ENCODE measurements around the gene GPR3.
"Not testable (repeated sequence)": the region's sequence is repeated elsewhere in the genome, so short reads cannot be mapped to it uniquely, and the experiment has no call there.

Gene GPR3

DNA sequence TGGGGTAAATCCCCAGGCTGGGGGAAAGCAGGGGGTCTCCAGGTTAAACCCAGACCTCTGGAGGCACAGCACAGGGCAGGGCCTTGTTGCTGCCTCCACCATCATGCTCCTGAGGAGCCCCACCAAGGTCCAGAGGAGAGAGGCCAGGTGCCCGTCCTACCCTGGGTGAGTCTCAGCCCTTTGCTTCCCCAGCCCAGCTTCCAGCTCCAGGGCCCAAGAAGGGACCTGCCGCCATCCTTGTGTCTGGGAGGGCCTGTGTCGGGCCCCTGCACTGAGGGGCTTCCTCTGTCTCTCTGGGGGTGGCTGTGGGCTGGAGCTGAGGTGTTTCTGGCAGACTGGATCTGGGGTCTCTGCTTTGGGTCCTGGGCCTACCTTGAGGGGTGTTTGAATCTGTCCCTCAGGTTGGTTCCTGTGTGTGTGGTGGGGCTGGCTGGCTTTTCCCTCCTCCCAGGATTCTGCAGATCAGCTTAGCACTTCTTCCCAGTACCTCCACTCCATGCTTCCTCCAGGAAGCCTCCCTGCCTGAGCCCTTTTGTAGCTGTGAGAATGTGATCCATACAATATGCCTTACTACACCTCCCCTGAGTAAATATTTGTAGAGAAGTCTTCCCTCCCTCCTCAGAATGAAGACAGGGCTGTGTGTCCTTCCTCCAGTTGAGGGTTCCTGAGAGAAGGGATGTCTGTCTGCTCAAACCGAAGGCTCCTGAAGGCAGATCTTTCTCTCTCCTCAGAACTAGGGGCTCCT, 6.2 kb downstream of the GPR3 start:
- no peak for DNase-seq (ENCODE audit: low read depth in 2 of 2)

DNA sequence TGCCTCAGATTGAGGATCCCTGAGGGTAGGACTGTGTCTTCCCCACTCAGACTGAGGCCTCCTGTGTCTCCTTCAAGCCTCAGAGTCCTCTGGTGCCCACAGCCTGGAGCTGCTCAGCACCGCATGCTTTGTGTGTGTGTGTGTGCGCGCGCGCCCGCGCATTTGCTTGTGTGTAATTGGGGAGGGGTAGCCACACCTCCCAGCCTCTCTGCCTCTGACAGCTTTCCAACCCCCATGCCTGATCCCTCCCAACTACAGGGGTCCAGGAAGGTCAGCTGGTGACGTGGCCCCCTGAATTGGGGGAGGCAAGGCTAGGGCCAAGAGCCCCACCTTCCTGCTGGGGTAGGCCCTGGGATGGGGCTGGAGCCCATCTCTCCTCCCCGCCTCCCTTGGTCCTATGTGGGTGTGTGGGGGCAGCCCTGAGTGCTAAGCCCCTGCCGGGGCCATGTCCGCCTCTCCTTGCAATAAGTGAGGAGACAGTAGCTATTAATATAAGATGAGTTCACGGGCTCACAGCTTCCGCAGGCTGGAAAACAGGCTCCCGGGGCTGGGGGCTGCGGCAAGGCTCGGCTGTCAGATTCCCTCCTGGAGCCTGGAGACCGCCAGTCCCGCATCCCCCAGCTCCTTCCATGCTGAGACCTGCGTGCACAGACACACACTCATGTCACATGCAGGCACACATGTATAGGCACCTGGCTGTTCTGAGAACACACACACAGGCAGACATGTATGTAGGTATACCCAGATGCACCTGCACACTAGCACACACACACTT, 7.0 kb downstream of the GPR3 start:
- DNase-seq (ENCODE audit: low read depth in 2 of 2), result no peak

DNA sequence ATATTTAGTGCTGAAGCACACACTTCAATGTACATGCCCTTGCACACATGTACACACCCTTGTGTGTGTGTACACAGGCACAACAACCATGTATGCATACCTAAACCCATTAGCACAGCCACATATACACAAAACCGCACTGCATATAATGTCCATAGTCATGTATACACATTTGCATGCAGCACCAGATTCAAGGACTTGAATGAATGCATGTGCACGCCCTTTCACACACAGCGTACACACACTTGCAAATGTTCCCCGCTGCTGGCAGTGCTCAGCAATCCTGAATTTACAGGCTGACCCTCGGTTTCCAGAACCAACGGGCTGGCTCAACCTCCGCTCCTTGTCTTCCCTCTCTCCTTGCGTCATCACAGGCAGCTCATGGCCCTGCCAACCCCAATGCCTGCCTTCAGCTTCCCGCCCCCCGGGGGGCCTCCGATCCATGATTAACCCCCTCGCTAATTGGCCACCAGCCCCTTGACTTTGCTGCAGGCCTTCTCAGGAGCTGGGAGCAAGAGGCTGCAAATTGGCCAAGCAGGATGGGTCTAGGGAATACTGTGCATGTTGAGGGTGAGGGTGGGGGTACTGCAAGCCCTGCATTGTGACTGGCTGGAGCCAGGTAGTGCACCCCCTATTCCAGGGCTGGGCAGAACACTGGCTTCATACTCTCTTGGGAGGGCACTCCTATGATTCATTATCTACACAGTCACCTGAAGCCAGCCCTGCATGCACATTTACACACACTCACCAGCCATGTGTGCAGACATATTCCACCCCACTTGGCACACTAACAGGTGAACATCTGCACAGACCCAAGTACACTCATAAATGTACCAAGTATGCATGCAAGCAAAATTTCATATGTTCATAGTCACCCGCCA, 7.9 kb downstream of the GPR3 start:
- DNase-seq (ENCODE audit: low read depth in 2 of 2), result no peak

DNA sequence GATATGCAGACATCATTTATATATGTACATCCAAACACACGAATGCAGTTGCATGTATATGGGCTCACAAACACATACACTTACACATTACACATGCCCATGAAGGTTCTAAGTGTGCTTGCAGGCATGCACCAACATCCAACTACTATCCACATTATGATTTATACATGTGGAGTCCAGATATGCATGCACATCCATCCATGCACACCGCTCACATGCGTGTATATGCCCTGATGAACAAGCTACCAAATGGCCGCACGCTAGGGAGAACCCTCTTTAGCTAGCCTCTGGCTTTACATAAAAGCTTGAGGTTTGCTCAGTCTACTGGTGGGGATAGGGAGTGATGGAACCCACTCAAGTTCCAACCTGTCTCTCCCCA, 8.5 kb downstream of the GPR3 start:
- no peak for DNase-seq (ENCODE audit: low read depth in 2 of 2)

- DNase-seq (ENCODE audit: low read depth in 2 of 2), result no peak
Observed at GRCh38 chr1:27402349-27402754, 9.9 kb downstream of the GPR3 start.

GRCh38 chr1:27403065-27403726, 10.8 kb downstream of the GPR3 start:
- peak in 1 of 2 donors; percentile 23 for DNase-seq (ENCODE audit: low read depth in 2 of 2)

DNA sequence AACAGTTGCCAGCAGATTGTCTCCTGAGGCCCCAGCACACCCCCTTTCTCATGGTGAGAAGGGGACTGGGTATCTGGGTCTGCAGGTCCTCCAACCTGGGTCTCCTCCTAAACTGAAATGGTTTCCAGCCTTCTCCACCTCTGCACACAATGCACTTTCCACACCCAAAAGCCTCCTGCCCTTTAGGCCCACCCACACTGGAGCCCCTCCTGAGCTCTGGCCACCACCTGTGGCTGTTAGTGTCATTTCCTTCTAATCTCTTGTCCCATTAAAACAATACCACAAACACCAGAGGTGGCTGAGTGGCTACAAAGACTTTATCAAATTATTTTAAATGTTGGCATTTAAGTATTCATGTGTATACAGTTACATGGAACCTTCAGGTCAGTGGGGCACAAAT, 11.5 kb downstream of the GPR3 start:
- no peak for DNase-seq (ENCODE audit: low read depth in 2 of 2)

GRCh38 chr1:27405074-27405473, 12.7 kb downstream of the GPR3 start:
- no peak for DNase-seq (ENCODE audit: low read depth in 2 of 2)

DNA sequence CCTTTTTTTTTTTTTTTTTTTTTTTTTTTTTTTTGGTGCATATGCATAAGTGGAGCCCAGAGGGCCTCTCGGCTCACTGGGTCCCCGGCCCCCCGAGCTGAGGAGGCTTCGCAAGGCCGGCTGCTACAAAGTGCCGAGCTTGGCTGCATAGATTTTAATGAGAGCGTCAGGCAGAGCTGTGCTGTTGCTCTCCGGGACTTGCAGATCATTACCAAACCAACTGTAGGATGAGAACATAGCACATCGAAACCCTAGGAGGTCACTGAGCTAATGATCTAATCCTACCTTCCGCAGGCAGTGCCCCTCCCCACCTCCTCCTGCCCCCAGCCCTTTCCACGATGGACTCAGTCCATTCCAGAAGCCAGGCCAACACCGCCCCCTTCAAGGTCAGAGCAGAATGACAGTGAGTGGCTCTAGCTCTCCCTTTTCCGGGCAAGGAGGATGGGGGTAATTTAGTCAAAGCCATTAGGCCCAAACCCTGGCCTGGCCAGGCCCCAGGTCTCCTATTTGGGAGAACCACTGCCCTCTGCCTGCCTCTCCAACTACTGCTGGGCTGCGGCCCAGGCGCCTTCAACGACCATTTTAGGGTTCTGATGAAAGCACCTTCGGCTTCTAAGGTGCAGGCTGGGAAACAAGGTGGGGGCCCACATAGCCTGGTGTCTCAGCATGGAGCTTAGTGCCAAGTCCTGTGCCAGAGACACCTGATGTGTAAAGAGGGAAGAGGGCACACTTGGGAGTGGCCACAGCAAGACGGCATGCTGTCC, 13.4 kb downstream of the GPR3 start:
- not testable (repeated sequence) for DNase-seq (ENCODE audit: low read depth in 2 of 2)

DNA sequence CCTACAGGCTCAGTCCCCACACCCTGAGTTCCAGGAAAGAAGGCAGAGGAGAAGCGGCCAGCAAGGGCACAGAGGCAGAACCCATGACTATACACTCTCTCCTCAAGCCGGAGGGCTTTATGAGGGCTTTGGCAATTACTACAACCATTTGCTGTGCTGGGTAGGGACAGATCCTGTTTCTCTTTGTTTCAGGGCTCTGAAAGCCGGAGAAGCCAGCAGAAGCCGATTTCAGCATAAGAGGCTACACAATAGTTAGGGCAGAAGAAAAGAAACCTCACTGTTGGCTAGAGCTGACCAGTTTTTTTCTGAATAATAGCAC, 13.9 kb downstream of the GPR3 start:
- no peak for DNase-seq (ENCODE audit: low read depth in 2 of 2)

DNA sequence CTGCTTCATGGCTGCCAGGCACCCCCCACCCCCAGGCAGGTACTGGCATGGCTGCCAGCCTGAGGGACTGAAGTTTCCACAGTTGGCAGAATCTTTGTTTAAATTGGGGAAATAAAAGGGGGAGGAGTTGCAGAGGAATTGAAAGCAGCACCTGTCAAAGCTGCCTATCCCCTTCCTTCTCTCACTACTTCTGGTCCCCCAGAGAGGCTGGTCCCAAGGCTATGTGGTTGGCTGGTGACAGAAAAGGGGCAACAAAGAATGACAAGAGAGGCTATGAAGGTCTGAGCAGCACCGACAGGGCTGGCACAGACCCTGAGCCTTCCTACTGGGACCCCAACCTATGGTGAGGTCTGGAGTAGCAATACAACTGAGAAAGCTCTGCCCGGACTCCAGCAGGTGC, 14.4 kb downstream of the GPR3 start:
- DNase-seq (ENCODE audit: low read depth in 2 of 2), result not testable (repeated sequence)

DNA sequence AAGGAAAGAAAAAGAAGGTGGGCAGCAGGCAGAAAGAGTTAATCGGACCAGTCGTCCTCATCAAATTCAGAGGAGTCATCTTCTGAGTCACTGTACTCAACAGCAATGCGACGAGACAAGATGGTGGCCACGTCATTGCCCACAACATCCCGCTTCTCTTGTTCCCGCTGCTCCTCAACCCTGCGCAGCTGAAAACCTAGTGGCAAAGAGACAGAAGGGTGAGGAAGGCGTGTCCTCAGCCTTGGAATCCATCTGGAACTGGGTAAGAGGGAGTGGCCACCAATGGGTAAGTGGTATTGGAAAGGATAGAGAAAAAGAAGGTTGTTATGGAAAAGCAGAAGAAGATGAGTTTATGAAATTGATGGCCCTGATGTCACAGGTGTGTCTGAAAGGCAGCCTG, 15.7 kb downstream of the GPR3 start:
- no peak for DNase-seq (ENCODE audit: low read depth in 2 of 2)

DNA sequence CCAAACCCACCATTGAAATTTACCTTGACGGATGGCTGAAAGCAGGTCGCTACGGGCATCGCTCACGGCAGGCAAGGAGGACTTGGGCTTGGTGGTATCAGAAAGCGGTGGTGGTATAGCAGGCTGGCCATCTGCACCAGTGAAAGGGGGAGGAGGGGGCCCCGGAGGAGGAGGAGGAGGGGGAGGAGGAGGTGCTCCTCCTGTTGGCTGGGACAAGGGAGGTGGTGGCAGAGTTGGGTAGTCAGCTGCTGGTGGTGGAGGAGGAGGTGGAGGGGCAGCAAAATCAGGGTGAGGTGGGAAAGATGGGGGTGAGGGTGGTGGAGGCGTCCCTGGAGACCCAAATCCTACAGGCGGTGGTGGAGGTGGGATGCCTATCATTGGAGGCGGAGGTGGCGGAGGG, 17.2 kb downstream of the GPR3 start:
- DNase-seq (ENCODE audit: low read depth in 2 of 2), result no peak

DNA sequence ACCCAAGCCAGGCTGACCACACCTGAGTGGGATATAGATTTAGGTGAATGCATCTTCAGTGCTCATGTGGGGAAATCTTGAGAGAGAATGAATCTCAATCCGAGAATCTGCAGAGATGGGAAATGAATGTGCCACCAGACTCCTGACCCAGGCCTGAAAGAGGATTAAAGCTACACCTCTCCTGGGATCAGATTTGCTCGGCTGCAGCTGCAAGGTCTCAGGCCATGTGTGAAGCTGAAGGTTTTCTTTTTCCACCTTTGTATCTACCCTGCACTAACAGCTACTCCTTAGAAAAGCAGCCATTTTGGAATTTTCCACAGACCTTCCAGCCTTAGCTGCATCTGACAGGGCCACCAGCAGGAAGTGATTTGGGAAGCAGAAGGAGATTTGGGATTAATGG, 18.3 kb downstream of the GPR3 start:
- DNase-seq (ENCODE audit: low read depth in 2 of 2), result no peak

DNA sequence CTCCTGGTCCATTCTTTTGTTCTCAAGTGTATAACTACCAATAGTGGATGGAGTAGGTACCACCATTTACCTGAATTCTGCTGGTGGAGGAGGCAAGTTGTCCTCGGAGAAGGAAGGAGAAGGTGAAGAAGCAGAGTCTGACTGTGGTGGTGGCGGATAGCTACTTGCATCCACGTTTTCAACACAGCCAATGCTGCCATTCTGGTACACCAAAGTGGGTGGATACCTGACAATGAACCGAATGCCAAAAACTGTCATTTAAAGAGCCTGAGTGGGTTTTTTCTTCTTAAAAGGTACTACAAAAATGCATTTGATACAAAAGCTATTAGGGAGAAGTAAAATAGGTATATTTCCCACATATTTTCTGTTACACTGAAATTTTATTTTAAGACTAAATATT, 20.1 kb downstream of the GPR3 start:
- DNase-seq (ENCODE audit: low read depth in 2 of 2), result no peak

GRCh38 chr1:27413004-27413403, 20.6 kb downstream of the GPR3 start:
- no peak for DNase-seq (ENCODE audit: low read depth in 2 of 2)

DNA sequence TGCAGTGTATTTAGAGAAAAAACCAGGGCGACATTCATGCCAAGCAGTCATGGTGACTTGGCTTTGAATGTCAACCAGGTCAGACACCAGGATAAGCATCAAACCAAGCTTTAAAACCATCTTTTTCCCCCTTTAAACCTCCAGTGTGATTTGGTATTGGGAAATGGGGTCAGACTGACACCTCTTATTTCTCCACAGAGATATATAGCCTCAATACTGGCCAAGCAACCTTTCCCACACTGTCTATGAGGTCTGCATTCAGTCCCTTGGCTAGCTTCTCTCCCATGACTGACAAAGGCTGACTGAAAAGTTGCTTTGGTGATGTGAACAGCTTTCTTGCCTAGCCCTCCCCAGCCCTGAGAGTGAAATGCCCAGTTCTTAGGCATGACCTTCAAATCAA, 21.7 kb downstream of the GPR3 start:
- no peak for DNase-seq (ENCODE audit: low read depth in 2 of 2)

GRCh38 chr1:27416387-27417111, 24.1 kb downstream of the GPR3 start:
- DNase-seq (ENCODE audit: low read depth in 2 of 2), result no peak

DNA sequence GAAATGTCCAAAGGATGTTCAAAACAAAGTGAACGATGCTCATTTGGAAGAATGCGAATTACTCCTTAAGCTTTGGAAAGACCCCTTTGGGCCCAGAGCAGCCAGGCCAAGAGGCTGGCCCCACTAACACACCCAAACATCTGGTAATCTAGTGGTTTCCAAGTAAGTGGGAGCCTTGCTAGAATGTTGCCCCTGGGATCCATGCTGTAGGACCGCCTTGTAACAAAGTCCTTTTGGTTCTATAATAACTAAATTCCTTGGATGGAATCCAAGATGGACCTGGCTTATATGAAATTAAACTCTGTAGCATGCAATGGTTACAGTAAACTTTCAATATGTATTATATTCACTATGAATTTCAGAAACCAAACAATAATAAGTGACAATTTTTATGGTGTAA, 25.3 kb downstream of the GPR3 start:
- no peak for DNase-seq (ENCODE audit: low read depth in 2 of 2)

- DNase-seq (ENCODE audit: low read depth in 2 of 2), result peak; percentile 37 to 38
Observed at GRCh38 chr1:27418326-27419185, 26.1 kb downstream of the GPR3 start.

Data from stimulated activated CD8-positive, alpha-beta memory T cell treated with anti-CD3 and anti-CD28 coated beads, Interleukin-2, amount 100 ng/mL, for 48 hours (primary cell).